22Rv1 (cell line): ENCODE data around the gene UBAP1L.

Experiments used
- ZFX ChIP-seq: fragments of 450-650 bp; IDR thresholded peaks from 2 replicates; pipeline ENCODE4 v1.6.1; 2017; ENCODE audit warnings: antibody characterized with exemption, borderline replicate concordance
- TF ChIP-seq, protein P1 (sequence below): fragments of 450-650 bp; IDR thresholded peaks from 2 replicates; pipeline ENCODE4 v1.5.1; 2017; ENCODE audit warnings: mild to moderate bottlenecking

DNA sequence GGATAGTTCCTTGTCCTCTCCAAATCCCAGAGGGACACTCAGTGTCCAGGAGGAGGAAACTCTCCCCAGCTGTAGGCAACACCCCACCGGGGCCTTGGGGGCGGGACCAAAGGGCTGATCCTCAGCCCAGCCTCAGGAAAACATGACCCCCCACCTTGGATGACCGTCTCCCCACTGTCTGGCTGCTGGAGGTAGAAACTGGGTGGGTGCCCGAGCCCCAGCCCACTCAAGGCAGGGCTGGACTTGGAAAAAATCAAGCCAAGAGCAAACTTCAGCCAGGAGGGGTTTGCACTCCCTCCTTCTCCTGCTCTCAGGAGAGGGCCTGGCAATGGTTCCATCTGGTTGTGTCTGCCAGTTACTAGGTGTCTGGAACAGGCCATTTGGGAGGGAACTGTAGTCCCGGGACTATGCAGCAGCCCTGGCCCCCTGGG, 43.6 kb downstream of the UBAP1L start:
- TF ChIP-seq, protein P1, sequence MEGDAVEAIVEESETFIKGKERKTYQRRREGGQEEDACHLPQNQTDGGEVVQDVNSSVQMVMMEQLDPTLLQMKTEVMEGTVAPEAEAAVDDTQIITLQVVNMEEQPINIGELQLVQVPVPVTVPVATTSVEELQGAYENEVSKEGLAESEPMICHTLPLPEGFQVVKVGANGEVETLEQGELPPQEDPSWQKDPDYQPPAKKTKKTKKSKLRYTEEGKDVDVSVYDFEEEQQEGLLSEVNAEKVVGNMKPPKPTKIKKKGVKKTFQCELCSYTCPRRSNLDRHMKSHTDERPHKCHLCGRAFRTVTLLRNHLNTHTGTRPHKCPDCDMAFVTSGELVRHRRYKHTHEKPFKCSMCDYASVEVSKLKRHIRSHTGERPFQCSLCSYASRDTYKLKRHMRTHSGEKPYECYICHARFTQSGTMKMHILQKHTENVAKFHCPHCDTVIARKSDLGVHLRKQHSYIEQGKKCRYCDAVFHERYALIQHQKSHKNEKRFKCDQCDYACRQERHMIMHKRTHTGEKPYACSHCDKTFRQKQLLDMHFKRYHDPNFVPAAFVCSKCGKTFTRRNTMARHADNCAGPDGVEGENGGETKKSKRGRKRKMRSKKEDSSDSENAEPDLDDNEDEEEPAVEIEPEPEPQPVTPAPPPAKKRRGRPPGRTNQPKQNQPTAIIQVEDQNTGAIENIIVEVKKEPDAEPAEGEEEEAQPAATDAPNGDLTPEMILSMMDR = no peak
- no peak for TF ChIP-seq ZFX
